K562 (cell line): ENCODE measurements around the gene CDT1. TPM values are rescaled to one million over a fixed set of nuclear protein-coding genes. Genes with fewer than 3 reads are reported as not detected.
A peak's percentile ranks its signal among the peaks of the same experiment; 100 is the strongest.

ENCODE experiments used
- ATAC-seq: fragments of 200-7000 bp; cut with Tn5 transposase; 3 replicates; pipeline ENCODE4 v1.9.1; 2020; ENCODE audit warnings: moderate library complexity
- BruUV-seq: library from RNA; stranded (reverse); fragments of 400-500 nt; replicated peaks from 2 replicates; lab custom pipeline; 2021; lab: Mats Ljungman, UMichigan
- CTCF ChIA-PET: fragments of 300-600 bp; formaldehyde crosslinking; extraction: SDS; loops from one replicate; lab custom pipeline; 2021; ENCODE audit warnings: low intra/inter-chr PET ratio; lab: Yijun Ruan, JAX
- POLR2A ChIA-PET: fragments of 300-600, 350-650 bp; sonication (Branson Sonifier 250); formaldehyde crosslinking; extraction: SDS; loops from one replicate; lab custom pipeline; 2021; ENCODE audit warnings: antibody characterized with exemption, inconsistent platforms; lab: Yijun Ruan, JAX
- DNase-seq, 4 experiments: peaks; one replicate each; pipeline versions ENCODE4 v3.0.0 to v3.0.0-alpha.2; 2011 to 2018; ENCODE audit warnings: low spot score in 3 of 4, mixed read lengths in 3 of 4; ENCODE audit errors: extremely low read depth in 1 of 4
- FAIRE-seq: peaks from 2 replicates; lab custom pipeline; 2011; peaks lifted over from hg19 to GRCh38; lab: Jason Lieb, UNC
- H2AFZ ChIP-seq: 2 replicates; pipeline ENCODE4 v1.6.0; 2011; ENCODE audit warnings: low read depth, low read length, control low read depth, inconsistent platforms
- H3K27ac ChIP-seq: fragments of 200-600 bp; 3 replicates; pipeline ENCODE4 v1.8.0; 2011; ENCODE audit warnings: low read depth, mild to moderate bottlenecking, control low read depth, inconsistent platforms, low read length, moderate library complexity, mixed read lengths; ENCODE audit errors: extremely low read depth
- H3K27me3 ChIP-seq, 2 experiments: fragments of 300-600 bp in 1 of 2; 2 replicates in 1 of 2; 3 replicates in 1 of 2; pipeline versions ENCODE4 v1.6.0 to v1.8.0; 2011; ENCODE audit warnings: inconsistent platforms in 2 of 2, low read length in 2 of 2, mild to moderate bottlenecking in 1 of 2, mixed read lengths in 1 of 2, moderate library complexity in 1 of 2; ENCODE audit not compliant: control insufficient read depth in 2 of 2, insufficient read depth in 2 of 2
- H3K36me3 ChIP-seq: fragments of 300-600 bp; 3 replicates; pipeline ENCODE4 v1.8.0; 2011; ENCODE audit warnings: mild to moderate bottlenecking, low read length, inconsistent platforms; ENCODE audit not compliant: control insufficient read depth, insufficient read depth
- H3K4me1 ChIP-seq, 2 experiments: fragments of 200-600 bp in 1 of 2; replicated peaks in 1 of 2; 2 replicates in 1 of 2; 3 replicates in 1 of 2; pipeline versions ENCODE4 v1.5.1 to v1.8.0; 2011; ENCODE audit warnings: inconsistent platforms in 2 of 2, low read length in 2 of 2, mild to moderate bottlenecking in 1 of 2, mixed read lengths in 1 of 2, moderate library complexity in 1 of 2; ENCODE audit not compliant: control insufficient read depth in 2 of 2, insufficient read depth in 2 of 2
- H3K4me2 ChIP-seq: 2 replicates; pipeline ENCODE4 v1.6.1; 2011; ENCODE audit warnings: low read length, control low read depth, inconsistent platforms, mixed read lengths; ENCODE audit not compliant: insufficient read depth
- H3K4me3 ChIP-seq: fragments of 200-600 bp; sonication (generic), shearing (Covaris generic); 2 replicates; pipeline ENCODE4 v1.5.1; 2016; ENCODE audit warnings: control low read depth, inconsistent platforms
- H3K79me2 ChIP-seq: fragments of 200-600 bp; 3 replicates; pipeline ENCODE4 v1.8.0; 2011; ENCODE audit warnings: low read length, inconsistent platforms; ENCODE audit not compliant: control insufficient read depth, insufficient read depth
- H3K9ac ChIP-seq, 2 experiments: 2 replicates each; pipeline versions ENCODE4 v1.6.0 to v1.6.1; 2011; ENCODE audit warnings: low read depth in 2 of 2, low read length in 2 of 2, control low read depth in 1 of 2, inconsistent platforms in 1 of 2, mild to moderate bottlenecking in 1 of 2, mixed read lengths in 1 of 2; ENCODE audit not compliant: insufficient read depth in 1 of 2
- H3K9me1 ChIP-seq: one replicate; pipeline ENCODE4 v1.6.0; 2011; ENCODE audit warnings: inconsistent platforms, mild to moderate bottlenecking, low read length, moderate library complexity; ENCODE audit not compliant: control insufficient read depth, insufficient read depth
- H3K9me3 ChIP-seq: replicated peaks from 2 replicates; pipeline ENCODE4 v1.5.1; 2011; ENCODE audit warnings: low read depth, low read length, inconsistent platforms; ENCODE audit not compliant: control insufficient read depth, insufficient read depth
- H4K20me1 ChIP-seq: replicated peaks from 2 replicates; pipeline ENCODE4 v1.6.1; 2011; ENCODE audit warnings: low read length, inconsistent platforms, mixed read lengths; ENCODE audit not compliant: control insufficient read depth, insufficient read depth
- EGR1 ChIP-seq: fragments of 450-650 bp; conservative IDR thresholded peaks from 2 replicates; pipeline ENCODE4 v1.6.1; 2017; ENCODE audit warnings: mild to moderate bottlenecking
- HNRNPH1 ChIP-seq: fragments of 200-400 bp; formaldehyde crosslinking; optimal IDR thresholded peaks from 2 replicates; pipeline ENCODE3; 2017; ENCODE audit warnings: low read depth, mild to moderate bottlenecking, low read length, moderate library complexity
- KLF16 ChIP-seq: IDR thresholded peaks from 2 replicates; pipeline ENCODE4 v1.6.1; 2016; ENCODE audit warnings: antibody characterized with exemption
- NCOA6 ChIP-seq: fragments of 450-650 bp; IDR thresholded peaks from 2 replicates; pipeline ENCODE4 v1.6.1; 2017; ENCODE audit warnings: mild to moderate bottlenecking
- WGBS: fragments of 100-300 bp; shearing (Covaris generic); methylation state at CpG from one replicate; pipeline ENCODE4 v1.1.6; 2016; ENCODE audit warnings: low coverage, mixed read lengths; ENCODE audit not compliant: insufficient coverage; ENCODE audit errors: missing lambda C conversion rate; 5-methylcytosine and 5-hydroxymethylcytosine counted together
- in situ Hi-C: fragments of 300-500 bp; cut with MboI; formaldehyde crosslinking; loops from 4 replicates; pipeline ENCODE4 v1.15.0; 2018; ENCODE audit warnings: inconsistent platforms, mixed read lengths
- intact Hi-C: fragments of 100-400 bp; cut with micrococcal nuclease; formaldehyde crosslinking; loops from 2 replicates; pipeline ENCODE4 v1.14.2; 2022
- polyA plus RNA-seq, 8 experiments: library from polyadenylated mRNA; depleted of rRNA in 4 of 8; stranded (reverse) in 5 of 8; unstranded in 3 of 8; fragments of >200 nt; fragmentation: Nextera tagmentation in 2 of 8; fragmentation: Illumina TruSeq in 1 of 8; extraction: Ambion mirVana in 2 of 8; extraction: Trizol in 1 of 8; gene quantifications; 2 replicates each; pipeline versions ENCODE4 v1.2.1 to v1.2.3, GENCODE V29; 2011 to 2014; ENCODE audit warnings: inconsistent platforms in 1 of 8, missing spikeins in 1 of 8
- total RNA-seq, 7 experiments: library from RNA; depleted of rRNA in 6 of 7; stranded (reverse); fragments of >200 nt in 6 of 7; fragmentation: Illumina TruSeq in 2 of 7; extraction: Trizol in 2 of 7; gene quantifications; 2 replicates each; pipeline versions ENCODE4 v1.2.1 to v1.2.3, GENCODE V29; 2011 to 2021; ENCODE audit warnings: low replicate concordance in 1 of 7
- TF ChIP-seq, protein P1 (sequence below), 3 experiments: IDR thresholded peaks in 2 of 3; conservative IDR thresholded peaks in 1 of 3; 2 replicates each; pipeline ENCODE4 v1.5.1; 2011 to 2012; ENCODE audit warnings: low read length in 3 of 3, mild to moderate bottlenecking in 3 of 3, control low read depth in 2 of 3, improper control_type of control experiment in 1 of 3, inconsistent platforms in 1 of 3, low read depth in 1 of 3, mixed read lengths in 1 of 3, moderate library complexity in 1 of 3; ENCODE audit not compliant: insufficient read depth in 2 of 3
- TF ChIP-seq, protein P2 (sequence below): fragments of 250-450 bp; sonication (Bioruptor Pico); IDR thresholded peaks from 2 replicates; pipeline ENCODE4 v1.8.0; 2022; ENCODE audit warnings: moderate library complexity, mild to moderate bottlenecking, inconsistent platforms
- TF ChIP-seq, protein P3 (sequence below): fragments of 450-650 bp; conservative IDR thresholded peaks from 2 replicates; pipeline ENCODE4 v1.6.1; 2016; ENCODE audit warnings: missing genetic modification characterization, low read depth, mild to moderate bottlenecking, missing compliant biosample characterization, moderate library complexity
- TF ChIP-seq, protein P4 (sequence below): fragments of 450-650 bp; formaldehyde crosslinking; IDR thresholded peaks from 2 replicates; pipeline ENCODE4 v1.4.0; 2020; ENCODE audit warnings: mild to moderate bottlenecking, moderate library complexity
- TF ChIP-seq, protein P5 (sequence below): sonication (generic); formaldehyde crosslinking; IDR thresholded peaks from 2 replicates; pipeline ENCODE4 v1.8.0; 2022; ENCODE audit warnings: missing genetic modification reagents, mild to moderate bottlenecking, moderate library complexity, borderline replicate concordance

The CDT1 gene
- total and polyA plus RNA-seq, 9 of the 15 experiments (the other 6 are each of a cell fraction or from before 2014, with no cell fraction given): 0.92 to 178 (median 14.2) TPM

DNA sequence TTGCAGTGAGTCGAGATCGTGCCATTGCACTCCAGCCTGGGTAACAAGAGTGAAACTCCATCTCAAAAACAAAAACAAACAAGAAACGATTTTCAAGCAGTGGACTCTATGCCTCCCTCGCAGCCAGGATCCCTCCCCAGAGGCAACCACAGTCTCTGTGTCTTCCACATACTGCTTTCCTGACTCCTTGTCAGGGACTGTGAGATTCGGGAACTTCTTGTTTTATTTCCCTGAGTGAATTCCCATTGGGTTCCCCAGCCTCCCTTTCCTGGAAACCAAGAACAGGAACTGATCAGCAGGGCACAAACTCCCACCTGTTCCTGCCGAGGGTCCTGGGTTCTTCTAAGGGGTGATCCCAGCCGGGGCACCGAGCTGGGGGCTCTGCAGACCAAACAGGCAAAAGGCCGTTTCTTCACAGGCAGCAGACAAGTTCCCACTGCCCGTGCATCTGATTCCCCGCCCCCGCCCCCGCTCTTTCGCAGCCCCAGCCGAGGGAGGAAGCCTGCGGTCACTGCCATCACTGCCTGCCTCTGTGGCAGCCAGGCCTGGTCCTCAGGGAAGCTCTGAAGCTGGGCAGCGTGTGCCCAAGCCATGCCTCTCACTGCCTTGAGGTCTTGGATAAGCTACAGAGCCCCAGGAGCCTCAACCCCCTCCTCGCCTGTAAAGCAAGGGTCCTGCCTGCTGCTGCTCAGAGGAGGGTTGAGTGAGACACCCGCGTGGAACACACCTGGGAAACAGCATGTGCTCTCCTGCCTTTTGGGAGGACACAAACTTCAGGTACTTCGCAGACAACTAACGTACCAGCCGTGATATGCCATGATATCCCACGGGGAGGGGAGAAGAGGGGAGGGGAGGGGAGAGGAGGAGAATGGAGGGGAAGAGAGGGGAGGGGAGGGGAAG is 13.0 kb upstream of the CDT1 start (continued):
- TF ChIP-seq, protein P1, sequence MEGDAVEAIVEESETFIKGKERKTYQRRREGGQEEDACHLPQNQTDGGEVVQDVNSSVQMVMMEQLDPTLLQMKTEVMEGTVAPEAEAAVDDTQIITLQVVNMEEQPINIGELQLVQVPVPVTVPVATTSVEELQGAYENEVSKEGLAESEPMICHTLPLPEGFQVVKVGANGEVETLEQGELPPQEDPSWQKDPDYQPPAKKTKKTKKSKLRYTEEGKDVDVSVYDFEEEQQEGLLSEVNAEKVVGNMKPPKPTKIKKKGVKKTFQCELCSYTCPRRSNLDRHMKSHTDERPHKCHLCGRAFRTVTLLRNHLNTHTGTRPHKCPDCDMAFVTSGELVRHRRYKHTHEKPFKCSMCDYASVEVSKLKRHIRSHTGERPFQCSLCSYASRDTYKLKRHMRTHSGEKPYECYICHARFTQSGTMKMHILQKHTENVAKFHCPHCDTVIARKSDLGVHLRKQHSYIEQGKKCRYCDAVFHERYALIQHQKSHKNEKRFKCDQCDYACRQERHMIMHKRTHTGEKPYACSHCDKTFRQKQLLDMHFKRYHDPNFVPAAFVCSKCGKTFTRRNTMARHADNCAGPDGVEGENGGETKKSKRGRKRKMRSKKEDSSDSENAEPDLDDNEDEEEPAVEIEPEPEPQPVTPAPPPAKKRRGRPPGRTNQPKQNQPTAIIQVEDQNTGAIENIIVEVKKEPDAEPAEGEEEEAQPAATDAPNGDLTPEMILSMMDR (IDR thresholded peaks at IDR 0.05 in 2 of 3, conservative IDR thresholded peaks at IDR 0.05 in 1 of 3; ENCODE audit: insufficient read depth in 2 of 3, low read depth in 1 of 3, low read length in 3 of 3): no peak

DNA sequence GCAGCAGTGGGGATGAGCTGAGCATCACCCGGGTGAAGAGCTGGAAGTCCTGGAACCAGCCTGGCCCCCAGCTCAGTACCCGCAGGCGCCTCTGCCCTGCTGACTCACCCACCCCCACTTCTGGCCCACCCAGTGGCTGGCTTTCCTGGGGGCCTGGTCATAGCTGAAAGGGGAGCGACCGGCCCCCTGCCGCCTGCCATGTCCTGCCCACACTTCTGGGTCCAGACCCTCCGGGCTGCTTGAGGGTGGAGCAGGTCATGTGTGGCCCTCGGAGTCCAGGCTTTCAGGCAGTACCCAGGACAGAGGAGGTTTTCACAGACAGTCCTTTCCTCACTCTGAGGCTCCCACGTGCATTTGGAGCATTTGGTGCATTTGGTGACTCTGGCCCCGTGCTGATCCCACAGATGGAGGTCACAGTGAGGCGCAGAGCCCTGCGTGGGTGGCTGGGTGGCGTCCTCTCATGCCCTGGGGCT is 11.5 kb upstream of the CDT1 start:
- Histone ChIP-seq H3K4me2 (no peak overlapping the region), H4K20me1 (no peaks in the 10 kb centered on the region), H3K9ac (peak overlapping the region in 1 of 2 experiments; percentile 66; a peak in 2 of 4 replicates), H3K27me3 (no peaks in the 10 kb centered on the region), H3K79me2 (no peaks in the 10 kb centered on the region), H2AFZ (no peak overlapping the region), H3K4me3 (no peak overlapping the region), H3K9me1 (no peaks in the 10 kb centered on the region), H3K36me3 (no peaks in the 10 kb centered on the region), H3K4me1 (peaks cover 12 to 43% of the 10 kb centered on the region in 2 experiments), H3K9me3 (no peaks in the 10 kb centered on the region), H3K27ac (no peak overlapping the region)
- no peak for FAIRE-seq
- in situ Hi-C loops: no loop called here
- ATAC-seq: peak; percentile 5; the same call in 1 of the 3 replicates
- 57% methylated on average over 6 of the region's 13 CpGs for WGBS
- DNase-seq: no peak
- POLR2A ChIA-PET: interaction anchor here (0.7 to 2.9 kb wide), 6 partner anchors 8 to 204 kb away, joined by 3 to 18 read pairs (median 4); partner anchors contain the start of gene APRT
- CTCF ChIA-PET: no interaction called here
- TF ChIP-seq, protein P2, sequence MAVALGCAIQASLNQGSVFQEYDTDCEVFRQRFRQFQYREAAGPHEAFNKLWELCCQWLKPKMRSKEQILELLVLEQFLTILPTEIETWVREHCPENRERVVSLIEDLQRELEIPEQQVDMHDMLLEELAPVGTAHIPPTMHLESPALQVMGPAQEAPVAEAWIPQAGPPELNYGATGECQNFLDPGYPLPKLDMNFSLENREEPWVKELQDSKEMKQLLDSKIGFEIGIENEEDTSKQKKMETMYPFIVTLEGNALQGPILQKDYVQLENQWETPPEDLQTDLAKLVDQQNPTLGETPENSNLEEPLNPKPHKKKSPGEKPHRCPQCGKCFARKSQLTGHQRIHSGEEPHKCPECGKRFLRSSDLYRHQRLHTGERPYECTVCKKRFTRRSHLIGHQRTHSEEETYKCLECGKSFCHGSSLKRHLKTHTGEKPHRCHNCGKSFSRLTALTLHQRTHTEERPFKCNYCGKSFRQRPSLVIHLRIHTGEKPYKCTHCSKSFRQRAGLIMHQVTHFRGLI (CRISPR knock-in tag): no peak
- TF ChIP-seq EGR1 (0 out of 2 replicates have a peak, but pooled peaks have one; percentile 17), KLF16 (no peak), HNRNPH1 (no peak), NCOA6 (no peak)
- TF ChIP-seq, protein P3, sequence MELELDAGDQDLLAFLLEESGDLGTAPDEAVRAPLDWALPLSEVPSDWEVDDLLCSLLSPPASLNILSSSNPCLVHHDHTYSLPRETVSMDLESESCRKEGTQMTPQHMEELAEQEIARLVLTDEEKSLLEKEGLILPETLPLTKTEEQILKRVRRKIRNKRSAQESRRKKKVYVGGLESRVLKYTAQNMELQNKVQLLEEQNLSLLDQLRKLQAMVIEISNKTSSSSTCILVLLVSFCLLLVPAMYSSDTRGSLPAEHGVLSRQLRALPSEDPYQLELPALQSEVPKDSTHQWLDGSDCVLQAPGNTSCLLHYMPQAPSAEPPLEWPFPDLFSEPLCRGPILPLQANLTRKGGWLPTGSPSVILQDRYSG (tag): no peak
- TF ChIP-seq, protein P4, sequence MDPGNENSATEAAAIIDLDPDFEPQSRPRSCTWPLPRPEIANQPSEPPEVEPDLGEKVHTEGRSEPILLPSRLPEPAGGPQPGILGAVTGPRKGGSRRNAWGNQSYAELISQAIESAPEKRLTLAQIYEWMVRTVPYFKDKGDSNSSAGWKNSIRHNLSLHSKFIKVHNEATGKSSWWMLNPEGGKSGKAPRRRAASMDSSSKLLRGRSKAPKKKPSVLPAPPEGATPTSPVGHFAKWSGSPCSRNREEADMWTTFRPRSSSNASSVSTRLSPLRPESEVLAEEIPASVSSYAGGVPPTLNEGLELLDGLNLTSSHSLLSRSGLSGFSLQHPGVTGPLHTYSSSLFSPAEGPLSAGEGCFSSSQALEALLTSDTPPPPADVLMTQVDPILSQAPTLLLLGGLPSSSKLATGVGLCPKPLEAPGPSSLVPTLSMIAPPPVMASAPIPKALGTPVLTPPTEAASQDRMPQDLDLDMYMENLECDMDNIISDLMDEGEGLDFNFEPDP (CRISPR knock-in tag): no peak
- TF ChIP-seq, protein P5, sequence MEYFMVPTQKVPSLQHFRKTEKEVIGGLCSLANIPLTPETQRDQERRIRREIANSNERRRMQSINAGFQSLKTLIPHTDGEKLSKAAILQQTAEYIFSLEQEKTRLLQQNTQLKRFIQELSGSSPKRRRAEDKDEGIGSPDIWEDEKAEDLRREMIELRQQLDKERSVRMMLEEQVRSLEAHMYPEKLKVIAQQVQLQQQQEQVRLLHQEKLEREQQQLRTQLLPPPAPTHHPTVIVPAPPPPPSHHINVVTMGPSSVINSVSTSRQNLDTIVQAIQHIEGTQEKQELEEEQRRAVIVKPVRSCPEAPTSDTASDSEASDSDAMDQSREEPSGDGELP: no peak
- intact Hi-C loops: no loop called here
- BruUV-seq: no TSS peak
